Superior temporal gyrus (tissue), 1 donor: Measurements from ENCODE around the gene SRSF10.
A peak's percentile ranks its signal among the peaks of the same experiment; 100 is the strongest.
"Not testable (repeated sequence)": the region's sequence is repeated elsewhere in the genome, so short reads cannot be mapped to it uniquely, and the experiment has no call there.

Experiments
- DNase-seq: peaks from one replicate; pipeline ENCODE4 v3.0.0-alpha.2; 2016; ENCODE audit errors: extremely low spot score

SRSF10 gene

GRCh38 chr1:23979881-23980727, at the start of gene SRSF10:
Gene SRSF10, minus strand, starts transcription at chr1:23980327. Its CDS starts 72 bp downstream, at chr1:23980255.
- peak; percentile 99 for DNase-seq

- peak; percentile 74 for DNase-seq
Observed at GRCh38 chr1:24027838-24028468, 47.8 kb upstream of the SRSF10 start.

GRCh38 chr1:24022581-24023361, 42.6 kb upstream of the SRSF10 start:
- no peak for DNase-seq

GRCh38 chr1:24021403-24022266, 41.5 kb upstream of the SRSF10 start:
- DNase-seq = no peak

- DNase-seq = no peak
Observed at GRCh38 chr1:24020470-24020869, 40.3 kb upstream of the SRSF10 start.

- DNase-seq = no peak
Observed at GRCh38 chr1:24020025-24020424, 39.9 kb upstream of the SRSF10 start.

GRCh38 chr1:24018611-24019580, 38.8 kb upstream of the SRSF10 start:
- DNase-seq = peak; percentile 62

- DNase-seq = no peak
Observed at GRCh38 chr1:24015221-24016210, 35.4 kb upstream of the SRSF10 start.

GRCh38 chr1:24012878-24013277, 32.8 kb upstream of the SRSF10 start:
- DNase-seq = not testable (repeated sequence)

- DNase-seq = no peak
Observed at GRCh38 chr1:24010650-24011049, 30.5 kb upstream of the SRSF10 start.

GRCh38 chr1:24009406-24009805, 29.3 kb upstream of the SRSF10 start:
- DNase-seq = no peak

GRCh38 chr1:24008574-24009184, 28.6 kb upstream of the SRSF10 start:
- DNase-seq = not testable (repeated sequence)

- no peak for DNase-seq
Observed at GRCh38 chr1:24007079-24007478, 27.0 kb upstream of the SRSF10 start.

GRCh38 chr1:24005163-24005562, 25.0 kb upstream of the SRSF10 start:
- DNase-seq = no peak

- DNase-seq = no peak
Observed at GRCh38 chr1:24004132-24004531, 24.0 kb upstream of the SRSF10 start.

GRCh38 chr1:24003331-24003972, 23.3 kb upstream of the SRSF10 start:
- DNase-seq = no peak

- DNase-seq = no peak
Observed at GRCh38 chr1:24002695-24003094, 22.6 kb upstream of the SRSF10 start.

GRCh38 chr1:23999156-23999671, 19.1 kb upstream of the SRSF10 start:
- no peak for DNase-seq
